ENCODE results near the gene LRIG3.

Gene LRIG3

GRCh38 chr12:58889557-58889956, 30.7 kb downstream of the LRIG3 start:
- Histone ChIP-seq H3K27ac (ENCODE audit: low read length, poor library complexity, severe bottlenecking) (peak overlapping the region; percentile 4), H3K14ac (ENCODE audit: low read length in 2 of 2) (no peak overlapping the region), H2AFZ (ENCODE audit: low read depth, low read length) (no peak overlapping the region), H2BK120ac (ENCODE audit: low read depth, low read length) (no peak overlapping the region), H2BK15ac (ENCODE audit: low read depth, poor library complexity, severe bottlenecking) (no peak overlapping the region), H4K8ac (ENCODE audit: low read length) (no peak overlapping the region), H3K36me3 (ENCODE audit: control insufficient read depth in 1 of 2, insufficient read depth in 2 of 2, low read depth in 1 of 2, low read length in 2 of 2) (peaks cover 15 to 66% of the 10 kb centered on the region in 2 experiments), H2BK5ac (ENCODE audit: low read depth, low read length, poor library complexity, severe bottlenecking) (no peak overlapping the region), H2AK5ac (ENCODE audit: low read length, severe bottlenecking) (peak overlapping the region; percentile 94), H3K4ac (ENCODE audit: low read depth in 1 of 2, low read length in 2 of 2) (no peak overlapping the region), H3K4me2 (ENCODE audit: low read length, poor library complexity, severe bottlenecking) (no peak overlapping the region), H3K9ac (ENCODE audit: low read length) (no peak overlapping the region), H3K4me1 (ENCODE audit: control insufficient read depth, insufficient read depth, low read depth, low read length) (peaks cover 3% of the 10 kb centered on the region), H3K27me3 (ENCODE audit: control insufficient read depth in 1 of 2, insufficient read depth in 1 of 2, low read length in 2 of 2) (no peaks in the 10 kb centered on the region), H3K23ac (ENCODE audit: low read length in 2 of 2) (no peak overlapping the region), H4K91ac (ENCODE audit: low read length) (no peak overlapping the region), H3K4me3 (ENCODE audit: insufficient read depth in 1 of 2, low read depth in 1 of 2, low read length in 2 of 2) (no peak overlapping the region), H3K79me1 (replicated peaks; ENCODE audit: low read length, poor library complexity, severe bottlenecking) (peaks cover 5% of the 10 kb centered on the region), H2BK12ac (ENCODE audit: low read length in 2 of 2) (no peak overlapping the region), H3K9me3 (ENCODE audit: control insufficient read depth, low read length) (no peaks in the 10 kb centered on the region), H3K18ac (ENCODE audit: low read depth in 1 of 2, low read length in 2 of 2) (no peak overlapping the region)
- DNase-seq, result no peak
- 82% methylated on average over 6 of the region's 6 CpGs for WGBS

DNA sequence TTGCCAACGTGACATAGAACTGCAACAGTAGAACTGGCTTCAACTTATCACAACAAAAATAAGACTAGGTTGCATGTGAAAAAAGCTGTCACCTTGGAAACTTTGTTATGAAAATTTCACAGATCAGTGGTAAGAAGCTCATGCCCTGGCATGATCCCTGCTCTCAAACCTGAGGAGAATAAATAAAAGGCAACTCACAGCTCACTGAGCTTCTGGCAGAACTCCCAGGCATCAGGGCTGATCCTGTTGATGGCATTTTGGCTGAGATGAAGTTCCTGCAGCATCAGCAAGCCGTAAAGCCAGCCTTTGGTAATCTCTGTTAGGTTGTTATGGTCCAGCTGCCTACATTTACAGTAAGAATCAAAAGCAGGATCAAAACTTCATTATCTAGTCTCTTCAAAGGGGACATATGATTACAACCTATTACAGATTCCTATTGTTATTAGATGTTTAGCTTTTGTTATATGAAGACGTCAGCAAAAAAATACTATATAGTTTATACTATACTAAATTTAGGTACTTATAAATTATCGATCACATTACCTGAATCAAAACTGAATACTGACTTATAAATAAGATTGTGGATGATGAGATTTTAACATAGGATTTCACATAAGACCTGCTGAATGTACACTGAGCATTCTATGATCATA, 32.0 kb downstream of the LRIG3 start:
- peak overlapping the region; percentile 31 for H3K9ac ChIP-seq (ENCODE audit: low read length)
- H4K8ac ChIP-seq (ENCODE audit: low read length), result no peak overlapping the region
- H3K4me1 ChIP-seq (ENCODE audit: control insufficient read depth, insufficient read depth, low read depth, low read length), result peaks cover 3% of the 10 kb centered on the region
- H3K27ac ChIP-seq (ENCODE audit: low read length, poor library complexity, severe bottlenecking), result peak overlapping the region; percentile 23
- no peak overlapping the region for H2BK5ac ChIP-seq (ENCODE audit: low read depth, low read length, poor library complexity, severe bottlenecking)
- no peak overlapping the region for H3K4me2 ChIP-seq (ENCODE audit: low read length, poor library complexity, severe bottlenecking)
- H3K36me3 ChIP-seq (ENCODE audit: control insufficient read depth in 1 of 2, insufficient read depth in 2 of 2, low read depth in 1 of 2, low read length in 2 of 2), result peaks cover 17 to 74% of the 10 kb centered on the region in 2 experiments
- no peak for DNase-seq
- no peak overlapping the region for H2BK15ac ChIP-seq (ENCODE audit: low read depth, poor library complexity, severe bottlenecking)
- H3K79me1 ChIP-seq (replicated peaks; ENCODE audit: low read length, poor library complexity, severe bottlenecking), result peaks cover 7% of the 10 kb centered on the region
- H3K4ac ChIP-seq (ENCODE audit: low read depth in 1 of 2, low read length in 2 of 2), result no peak overlapping the region
- no peak overlapping the region for H2AK5ac ChIP-seq (ENCODE audit: low read length, severe bottlenecking)
- 100% methylated on average over 1 of the region's 4 CpGs for WGBS
- H2AFZ ChIP-seq (ENCODE audit: low read depth, low read length), result no peak overlapping the region
- H4K91ac ChIP-seq (ENCODE audit: low read length), result no peak overlapping the region
- no peak overlapping the region for H3K14ac ChIP-seq (ENCODE audit: low read length in 2 of 2)
- H3K23ac ChIP-seq (ENCODE audit: low read length in 2 of 2), result no peak overlapping the region
- no peak overlapping the region for H3K18ac ChIP-seq (ENCODE audit: low read depth in 1 of 2, low read length in 2 of 2)
- H3K4me3 ChIP-seq (ENCODE audit: insufficient read depth in 1 of 2, low read depth in 1 of 2, low read length in 2 of 2), result no peak overlapping the region
- H3K9me3 ChIP-seq (ENCODE audit: control insufficient read depth, low read length), result no peaks in the 10 kb centered on the region
- H3K27me3 ChIP-seq (ENCODE audit: control insufficient read depth in 1 of 2, insufficient read depth in 1 of 2, low read length in 2 of 2), result no peaks in the 10 kb centered on the region
- no peak overlapping the region for H2BK120ac ChIP-seq (ENCODE audit: low read depth, low read length)
- H2BK12ac ChIP-seq (ENCODE audit: low read length in 2 of 2), result no peak overlapping the region

- Histone ChIP-seq H2BK5ac (ENCODE audit: low read depth, low read length, poor library complexity, severe bottlenecking) (no peak overlapping the region), H2AK5ac (ENCODE audit: low read length, severe bottlenecking) (no peak overlapping the region), H3K4me3 (ENCODE audit: insufficient read depth in 1 of 2, low read depth in 1 of 2, low read length in 2 of 2) (no peak overlapping the region), H2AFZ (ENCODE audit: low read depth, low read length) (no peak overlapping the region), H3K23ac (ENCODE audit: low read length in 2 of 2) (no peak overlapping the region), H4K8ac (ENCODE audit: low read length) (no peak overlapping the region), H3K14ac (ENCODE audit: low read length in 2 of 2) (no peak overlapping the region), H3K4me2 (ENCODE audit: low read length, poor library complexity, severe bottlenecking) (no peak overlapping the region), H3K18ac (ENCODE audit: low read depth in 1 of 2, low read length in 2 of 2) (no peak overlapping the region), H3K9ac (ENCODE audit: low read length) (no peak overlapping the region), H2BK120ac (ENCODE audit: low read depth, low read length) (no peak overlapping the region), H3K27me3 (ENCODE audit: control insufficient read depth in 1 of 2, insufficient read depth in 1 of 2, low read length in 2 of 2) (no peaks in the 10 kb centered on the region), H3K27ac (ENCODE audit: low read length, poor library complexity, severe bottlenecking) (no peak overlapping the region), H2BK15ac (ENCODE audit: low read depth, poor library complexity, severe bottlenecking) (no peak overlapping the region), H3K79me1 (replicated peaks; ENCODE audit: low read length, poor library complexity, severe bottlenecking) (peaks cover 7% of the 10 kb centered on the region), H3K36me3 (ENCODE audit: control insufficient read depth in 1 of 2, insufficient read depth in 2 of 2, low read depth in 1 of 2, low read length in 2 of 2) (peaks cover 15 to 85% of the 10 kb centered on the region in 2 experiments), H3K4ac (ENCODE audit: low read depth in 1 of 2, low read length in 2 of 2) (no peak overlapping the region), H2BK12ac (ENCODE audit: low read length in 2 of 2) (no peak overlapping the region), H3K9me3 (ENCODE audit: control insufficient read depth, low read length) (no peaks in the 10 kb centered on the region), H3K4me1 (ENCODE audit: control insufficient read depth, insufficient read depth, low read depth, low read length) (peaks cover 2% of the 10 kb centered on the region), H4K91ac (ENCODE audit: low read length) (no peak overlapping the region)
- WGBS, result 99% methylated on average over 6 of the region's 6 CpGs
- no peak for DNase-seq
Measured at GRCh38 chr12:58887068-58887467, 33.2 kb downstream of the LRIG3 start.

- Histone ChIP-seq H3K4me1 (ENCODE audit: control insufficient read depth, insufficient read depth, low read depth, low read length) (peaks cover 2% of the 10 kb centered on the region), H4K91ac (ENCODE audit: low read length) (no peak overlapping the region), H3K79me1 (replicated peaks; ENCODE audit: low read length, poor library complexity, severe bottlenecking) (peaks cover 7% of the 10 kb centered on the region), H3K27me3 (ENCODE audit: control insufficient read depth in 1 of 2, insufficient read depth in 1 of 2, low read length in 2 of 2) (no peaks in the 10 kb centered on the region), H3K4me2 (ENCODE audit: low read length, poor library complexity, severe bottlenecking) (no peak overlapping the region), H2BK120ac (ENCODE audit: low read depth, low read length) (no peak overlapping the region), H3K23ac (ENCODE audit: low read length in 2 of 2) (no peak overlapping the region), H3K36me3 (ENCODE audit: control insufficient read depth in 1 of 2, insufficient read depth in 2 of 2, low read depth in 1 of 2, low read length in 2 of 2) (peaks cover 15 to 91% of the 10 kb centered on the region in 2 experiments), H4K8ac (ENCODE audit: low read length) (no peak overlapping the region), H2BK12ac (ENCODE audit: low read length in 2 of 2) (no peak overlapping the region), H3K9ac (ENCODE audit: low read length) (no peak overlapping the region), H2BK15ac (ENCODE audit: low read depth, poor library complexity, severe bottlenecking) (no peak overlapping the region), H3K18ac (ENCODE audit: low read depth in 1 of 2, low read length in 2 of 2) (no peak overlapping the region), H2AFZ (ENCODE audit: low read depth, low read length) (no peak overlapping the region), H2BK5ac (ENCODE audit: low read depth, low read length, poor library complexity, severe bottlenecking) (no peak overlapping the region), H3K14ac (ENCODE audit: low read length in 2 of 2) (no peak overlapping the region), H3K4ac (ENCODE audit: low read depth in 1 of 2, low read length in 2 of 2) (no peak overlapping the region), H3K4me3 (ENCODE audit: insufficient read depth in 1 of 2, low read depth in 1 of 2, low read length in 2 of 2) (no peak overlapping the region), H2AK5ac (ENCODE audit: low read length, severe bottlenecking) (no peak overlapping the region), H3K27ac (ENCODE audit: low read length, poor library complexity, severe bottlenecking) (no peak overlapping the region), H3K9me3 (ENCODE audit: control insufficient read depth, low read length) (no peaks in the 10 kb centered on the region)
- WGBS, result 100% methylated on average over 2 of the region's 3 CpGs
- no peak for DNase-seq
Measured at GRCh38 chr12:58886474-58886873, 33.8 kb downstream of the LRIG3 start.
